NCI-H2227 treated with DMSO at 0.1 percent for 48 hours (cell line): ENCODE measurements around the gene EML5.

Experiments
- DNase-seq: peaks from one replicate; lab custom pipeline; 2025; lab: John Stamatoyannopoulos, UW

The EML5 gene

GRCh38 chr14:88562532-88562830 is 230.3 kb downstream of the EML5 start:
- DNase-seq, result no peak
